GM12872 (cell line): ENCODE data around the gene ZC3H14.

Experiments used
- CTCF ChIP-seq: IDR thresholded peaks from 3 replicates; pipeline ENCODE4 v1.5.1; 2011; ENCODE audit warnings: low read depth, mild to moderate bottlenecking, low read length, moderate library complexity; ENCODE audit not compliant: insufficient read depth

Gene ZC3H14

GRCh38 chr14:88522393-88522792 lies 40.4 kb upstream of the ZC3H14 start:
- TF ChIP-seq CTCF: no peak

- TF ChIP-seq CTCF: no peak
Observed at GRCh38 chr14:88533064-88533602, 29.7 kb upstream of the ZC3H14 start.

- TF ChIP-seq CTCF: 0 out of 3 replicates have a peak, but pooled peaks have one; percentile 10
Observed at GRCh38 chr14:88535149-88535548, 27.7 kb upstream of the ZC3H14 start.

- TF ChIP-seq CTCF: no peak
Observed at GRCh38 chr14:88535813-88536212, 27.0 kb upstream of the ZC3H14 start.

GRCh38 chr14:88541324-88541723 lies 21.5 kb upstream of the ZC3H14 start:
- no peak for TF ChIP-seq CTCF

- no peak for TF ChIP-seq CTCF
Observed at GRCh38 chr14:88542857-88543795, 19.7 kb upstream of the ZC3H14 start.

GRCh38 chr14:88545256-88545655 lies 17.6 kb upstream of the ZC3H14 start:
- TF ChIP-seq CTCF: no peak
